DMS53 treated with DMSO at 0.1 percent for 48 hours (cell line): Measurements from ENCODE around the gene PGP.

ENCODE experiments used
- DNase-seq: peaks from one replicate; lab custom pipeline; 2025; ENCODE audit not compliant: unreplicated experiment; lab: John Stamatoyannopoulos, UW

The PGP gene

DNA sequence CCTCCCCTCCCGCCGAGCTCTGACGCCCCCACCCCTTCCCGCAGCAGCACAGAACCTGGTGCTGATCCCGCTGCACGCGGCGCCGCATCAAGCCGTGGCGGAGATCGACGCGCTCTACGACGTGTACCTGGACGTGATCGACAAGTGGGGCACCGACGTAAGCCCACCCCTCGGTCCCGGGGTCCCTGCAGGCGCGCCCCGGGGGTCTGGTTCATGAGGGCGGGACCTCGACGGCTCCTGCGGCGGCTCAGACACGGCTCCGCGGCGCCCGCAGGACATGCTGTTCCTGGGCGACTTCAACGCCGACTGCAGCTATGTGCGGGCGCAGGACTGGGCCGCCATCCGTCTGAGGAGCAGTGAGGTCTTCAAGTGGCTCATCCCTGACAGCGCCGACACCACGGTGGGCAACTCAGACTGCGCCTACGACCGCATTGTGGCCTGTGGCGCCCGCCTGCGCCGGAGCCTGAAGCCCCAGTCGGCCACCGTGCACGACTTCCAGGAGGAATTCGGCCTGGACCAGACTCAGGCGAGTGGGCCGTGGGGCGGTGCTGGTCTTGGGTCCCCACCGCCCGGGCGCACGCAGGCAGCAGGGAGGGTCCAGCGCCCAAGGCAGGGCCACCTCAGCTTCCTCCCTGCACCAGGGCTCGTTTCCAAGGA, 23.0 kb upstream of the PGP start:
- no peak for DNase-seq

GRCh38 chr16:2237102-2237482, 22.5 kb upstream of the PGP start:
- no peak for DNase-seq

DNA sequence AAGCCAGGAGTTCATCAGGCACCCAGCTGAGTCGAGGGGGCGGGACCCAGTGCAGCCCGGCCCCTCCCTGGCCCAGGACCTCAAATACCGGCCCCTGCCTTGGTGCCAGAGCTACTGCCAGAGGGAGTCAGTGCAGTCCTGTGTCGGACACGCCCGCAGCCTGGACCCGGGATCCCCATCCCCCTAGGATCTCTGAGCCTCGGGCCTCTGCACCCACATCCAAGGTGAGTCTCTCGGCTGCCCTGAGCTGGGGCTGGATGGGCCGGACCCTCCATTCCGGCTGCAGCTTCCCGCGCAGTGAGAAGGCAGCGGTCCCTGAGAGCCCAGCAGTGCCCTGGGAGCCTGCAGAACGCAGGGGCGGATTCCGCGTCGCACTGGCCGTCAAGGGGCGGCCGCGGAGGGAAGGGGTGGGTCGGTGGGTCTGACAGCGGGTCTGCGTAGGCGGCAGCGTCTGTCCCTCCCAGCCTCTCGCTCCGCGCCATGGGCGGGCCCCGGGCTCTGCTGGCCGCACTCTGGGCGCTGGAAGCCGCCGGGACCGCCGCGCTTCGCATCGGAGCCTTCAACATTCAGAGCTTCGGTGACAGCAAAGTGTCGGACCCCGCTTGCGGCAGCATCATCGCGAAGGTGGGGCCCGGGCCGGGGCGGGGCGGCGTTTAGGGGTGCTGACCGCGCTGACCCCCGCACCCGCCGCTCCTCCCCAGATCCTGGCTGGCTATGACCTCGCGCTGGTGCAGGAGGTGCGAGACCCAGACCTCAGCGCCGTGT, 21.9 kb upstream of the PGP start, which contains the start of gene DNASE1L2:
Gene DNASE1L2, plus strand, starts transcription at position 108 of the 765 bp plus-strand sequence. Its CDS starts 373 bp downstream, at position 481.
- DNase-seq = no peak

GRCh38 chr16:2235695-2236336, 21.2 kb upstream of the PGP start:
- no peak for DNase-seq

- no peak for DNase-seq
Measured at GRCh38 chr16:2235234-2235651, 20.6 kb upstream of the PGP start.

DNA sequence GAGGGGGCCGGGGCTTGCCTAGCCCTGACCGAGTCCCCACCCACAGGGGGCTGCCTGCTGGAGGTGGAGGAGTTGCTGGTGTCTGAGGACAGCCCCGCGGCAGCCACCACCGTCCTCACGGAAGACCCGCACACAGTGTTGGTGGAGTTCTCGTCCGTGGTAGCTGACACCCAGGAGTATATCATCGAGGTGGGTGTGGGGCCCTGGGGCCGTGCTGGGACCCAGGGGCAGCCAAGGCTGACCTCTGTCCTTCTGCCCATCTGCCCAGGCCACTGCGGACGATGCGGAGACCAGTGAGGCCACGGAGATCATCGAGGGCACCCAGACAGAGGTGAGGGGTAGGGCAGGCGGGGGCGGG, 20.2 kb upstream of the PGP start:
- no peak for DNase-seq

GRCh38 chr16:2233872-2234812, 19.5 kb upstream of the PGP start:
- peak; percentile 60 for DNase-seq

DNA sequence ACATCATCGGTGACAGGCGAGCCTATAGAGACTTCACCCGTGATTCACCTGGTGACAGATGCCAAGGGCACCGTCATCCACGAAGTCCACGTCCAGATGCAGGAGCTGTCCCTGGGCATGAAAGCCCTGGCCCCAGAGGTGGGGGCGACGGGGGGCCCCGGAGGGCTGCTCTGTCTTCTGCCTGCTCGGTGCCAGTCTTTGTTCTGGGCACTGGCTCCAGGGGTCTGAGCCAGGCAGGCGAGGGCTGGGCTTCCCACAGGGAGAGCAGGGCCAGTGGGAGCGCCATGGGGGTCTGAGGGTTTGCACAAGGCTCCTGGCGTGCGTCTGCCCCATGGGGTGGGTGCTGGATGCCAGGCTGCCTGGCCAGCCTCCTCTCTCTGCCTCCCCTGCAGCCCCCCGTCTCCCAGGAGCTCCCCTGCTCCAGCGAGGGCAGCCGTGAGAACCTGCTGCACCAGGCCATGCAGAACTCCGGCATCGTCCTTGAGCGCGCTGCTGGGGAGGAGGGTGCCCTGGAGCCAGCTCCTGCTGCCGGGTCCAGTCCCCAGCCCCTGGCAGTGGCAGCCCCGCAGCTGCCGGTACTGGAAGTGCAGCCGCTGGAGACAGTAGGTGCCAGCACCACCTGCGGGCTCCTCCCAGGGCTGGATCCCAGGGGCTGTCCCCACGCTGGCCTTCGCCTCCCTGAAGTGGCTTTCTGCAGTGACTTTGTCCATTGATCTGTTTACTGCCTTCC, 18.6 kb upstream of the PGP start:
- DNase-seq = no peak

GRCh38 chr16:2232094-2232990, 17.7 kb upstream of the PGP start:
- DNase-seq = no peak

DNA sequence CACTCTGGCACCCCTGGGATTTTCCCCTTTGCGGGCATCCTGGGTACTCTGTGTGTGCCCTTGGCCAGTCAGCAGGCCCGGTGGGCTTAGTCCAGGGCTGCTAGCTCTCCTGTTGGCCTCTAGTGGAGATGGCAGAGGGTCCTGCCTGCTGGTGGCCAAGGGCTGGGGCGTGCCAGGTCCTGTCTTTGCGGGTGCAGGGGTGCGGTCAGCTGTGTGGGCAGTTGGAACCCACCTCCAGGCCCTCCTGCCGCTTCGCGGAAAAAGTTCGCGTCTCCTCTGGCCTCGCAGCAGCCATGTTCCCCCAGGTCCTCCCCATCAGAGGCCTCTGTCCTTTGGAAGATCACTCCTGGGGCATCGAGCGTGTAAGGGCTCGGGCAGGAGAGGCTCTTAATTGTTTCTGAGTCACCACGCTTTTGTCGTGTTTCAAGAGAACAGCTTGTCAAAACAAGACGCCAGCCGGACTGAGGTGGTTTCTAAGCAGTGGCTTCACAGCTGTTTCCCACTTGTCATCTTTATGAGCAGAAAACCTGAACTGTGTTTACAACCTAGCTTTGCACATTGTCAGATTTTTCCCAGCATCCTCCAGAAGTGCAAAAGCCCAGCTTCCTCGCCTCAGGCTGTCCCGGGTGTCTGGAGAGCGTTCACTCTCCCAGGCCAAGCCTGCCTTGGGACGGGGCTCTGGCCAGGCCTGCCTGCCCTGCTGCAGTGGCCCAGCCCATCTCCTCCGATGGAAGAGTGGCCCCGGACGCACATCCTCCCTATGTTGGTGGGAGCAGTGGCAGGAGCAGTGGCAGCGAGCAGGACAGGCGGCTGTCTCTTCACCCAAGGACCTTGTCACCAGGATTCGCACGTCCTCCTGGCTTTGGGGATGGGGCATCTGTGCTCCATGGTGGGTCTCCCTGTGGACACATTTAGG, 16.6 kb upstream of the PGP start:
- peak; percentile 70 for DNase-seq

DNA sequence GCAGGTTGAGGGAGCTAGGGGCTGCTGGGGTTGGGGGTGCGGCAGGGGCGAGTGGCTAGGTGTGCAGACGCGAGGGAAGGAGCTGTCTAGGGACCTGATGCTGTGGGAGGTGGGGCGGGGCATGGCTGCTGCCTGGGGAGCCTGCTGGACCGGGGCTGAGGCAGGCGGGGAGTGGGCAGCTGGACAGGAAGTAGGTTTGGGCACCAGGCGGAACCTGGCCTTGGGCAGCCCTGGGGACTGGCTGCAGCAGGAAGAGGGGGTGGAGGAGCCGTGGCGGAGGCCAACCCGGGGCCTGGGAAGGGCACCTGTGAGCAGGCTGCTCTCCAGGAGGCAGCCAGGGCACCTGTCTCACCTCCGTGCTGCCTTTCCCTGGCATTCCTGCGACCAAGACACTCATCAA, 15.7 kb upstream of the PGP start:
- DNase-seq = peak; percentile 29

DNA sequence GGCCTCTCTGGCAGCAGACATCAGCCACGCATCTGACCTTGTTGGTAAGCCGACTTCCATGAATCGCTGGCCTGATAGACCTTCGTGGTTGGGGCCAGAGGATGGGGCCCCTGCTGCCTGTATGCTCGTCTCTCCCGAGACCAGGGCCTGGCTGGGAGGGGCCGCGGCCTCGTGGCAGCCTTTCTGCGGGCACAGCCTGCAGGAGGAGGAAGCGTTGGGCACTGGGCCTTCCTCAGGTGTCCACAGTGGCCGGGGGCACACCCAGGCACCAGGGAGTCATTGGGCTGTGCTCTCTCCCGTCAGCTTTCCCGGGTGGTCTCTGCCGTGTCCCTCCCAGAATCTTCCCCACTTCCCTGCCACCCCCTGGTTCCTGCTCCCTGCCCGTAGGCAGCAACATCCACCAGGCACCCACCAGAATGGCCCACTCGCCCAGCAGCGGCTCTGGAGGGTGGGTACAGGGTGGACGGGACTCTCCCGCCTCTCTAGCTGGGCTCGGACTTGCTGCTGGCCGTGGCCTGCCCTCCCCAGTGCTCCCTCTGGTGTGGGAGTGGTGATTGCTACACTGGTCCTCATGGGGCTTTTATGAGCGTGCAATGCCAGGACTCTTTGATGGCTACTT, 15.1 kb upstream of the PGP start:
- DNase-seq = no peak

DNA sequence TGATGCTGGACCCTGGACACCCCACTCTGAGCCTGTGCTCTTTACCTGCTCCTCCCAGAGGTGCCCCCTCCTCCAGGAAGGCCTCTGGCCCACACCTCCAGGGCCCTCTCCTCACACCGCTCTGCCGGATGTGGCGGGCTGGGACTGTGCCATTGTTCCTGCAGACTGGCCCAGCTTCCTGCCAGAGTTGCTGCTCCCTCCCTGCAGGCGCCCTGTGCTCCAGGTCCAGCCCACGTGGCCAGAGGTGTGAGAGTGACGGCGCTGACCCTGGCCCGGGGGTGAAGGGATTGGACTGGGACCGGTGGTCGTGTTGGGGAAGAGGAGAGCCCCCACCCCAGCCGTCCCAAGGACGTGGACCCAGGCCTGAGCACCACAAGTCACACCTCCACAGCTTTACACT, 14.5 kb upstream of the PGP start:
- DNase-seq = no peak

DNA sequence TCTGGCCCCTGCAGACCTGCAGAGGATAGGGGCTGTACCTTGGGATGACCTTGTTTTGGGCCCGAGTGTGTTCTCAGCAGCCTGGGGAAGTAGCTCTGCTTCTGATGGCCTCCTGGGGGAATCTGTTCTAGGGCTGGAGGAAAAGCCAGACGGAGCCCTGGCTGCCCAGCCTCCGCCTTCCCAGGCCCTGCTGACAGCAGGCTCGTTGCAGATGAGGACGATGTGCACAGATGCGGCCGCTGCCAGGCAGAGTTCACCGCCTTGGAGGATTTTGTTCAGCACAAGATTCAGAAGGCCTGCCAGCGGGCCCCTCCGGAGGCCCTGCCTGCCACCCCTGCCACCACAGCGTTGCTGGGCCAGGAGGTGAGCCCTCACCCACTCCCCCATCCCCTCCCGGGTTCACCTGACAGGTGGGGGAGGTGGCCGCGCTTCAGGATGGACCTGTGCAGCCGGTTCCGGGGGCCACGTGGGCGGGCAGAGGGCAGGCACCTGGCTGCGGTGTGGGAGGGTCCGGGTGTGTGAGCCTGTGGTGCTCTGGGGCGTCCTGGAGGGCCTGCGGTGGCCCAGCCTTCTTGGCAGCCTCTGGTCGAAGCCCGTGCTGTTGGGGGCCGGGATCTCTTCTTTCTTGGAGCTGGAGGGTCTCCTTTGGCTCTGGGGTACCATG, 13.7 kb upstream of the PGP start:
- DNase-seq = no peak

DNA sequence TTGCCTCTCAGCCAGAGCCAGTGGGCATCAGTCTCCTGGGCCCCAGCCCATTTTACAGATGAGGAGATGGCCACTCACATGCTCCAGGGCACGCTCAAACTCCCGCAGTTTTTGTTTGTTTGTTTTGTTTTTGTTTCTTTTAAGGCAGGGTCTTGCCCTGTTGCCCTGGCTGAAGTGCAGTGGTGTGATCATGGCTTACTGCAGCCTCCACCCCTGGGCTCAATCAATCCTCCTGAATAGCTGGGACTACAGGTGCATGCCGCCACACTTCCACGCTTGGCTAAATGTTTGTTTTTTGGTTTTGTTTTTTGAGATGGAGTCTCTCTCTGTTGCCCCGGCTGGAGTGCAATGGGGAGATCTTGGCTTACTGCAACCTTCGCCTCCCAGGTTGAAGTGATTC, 12.3 kb upstream of the PGP start:
- DNase-seq = no peak

- peak; percentile 33 for DNase-seq
Measured at GRCh38 chr16:2226245-2226793, 11.7 kb upstream of the PGP start.

GRCh38 chr16:2223942-2224486, 9.4 kb upstream of the PGP start:
- DNase-seq = peak; percentile 14
